ENCODE results near the gene ACSS3.
"Not testable (repeated sequence)": the region's sequence is repeated elsewhere in the genome, so short reads cannot be mapped to it uniquely, and the experiment has no call there.

ACSS3 gene, protein sequence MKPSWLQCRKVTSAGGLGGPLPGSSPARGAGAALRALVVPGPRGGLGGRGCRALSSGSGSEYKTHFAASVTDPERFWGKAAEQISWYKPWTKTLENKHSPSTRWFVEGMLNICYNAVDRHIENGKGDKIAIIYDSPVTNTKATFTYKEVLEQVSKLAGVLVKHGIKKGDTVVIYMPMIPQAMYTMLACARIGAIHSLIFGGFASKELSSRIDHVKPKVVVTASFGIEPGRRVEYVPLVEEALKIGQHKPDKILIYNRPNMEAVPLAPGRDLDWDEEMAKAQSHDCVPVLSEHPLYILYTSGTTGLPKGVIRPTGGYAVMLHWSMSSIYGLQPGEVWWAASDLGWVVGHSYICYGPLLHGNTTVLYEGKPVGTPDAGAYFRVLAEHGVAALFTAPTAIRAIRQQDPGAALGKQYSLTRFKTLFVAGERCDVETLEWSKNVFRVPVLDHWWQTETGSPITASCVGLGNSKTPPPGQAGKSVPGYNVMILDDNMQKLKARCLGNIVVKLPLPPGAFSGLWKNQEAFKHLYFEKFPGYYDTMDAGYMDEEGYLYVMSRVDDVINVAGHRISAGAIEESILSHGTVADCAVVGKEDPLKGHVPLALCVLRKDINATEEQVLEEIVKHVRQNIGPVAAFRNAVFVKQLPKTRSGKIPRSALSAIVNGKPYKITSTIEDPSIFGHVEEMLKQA

GRCh38 chr12:81077686-81078441 lies at the start of gene ACSS3:
Gene ACSS3, plus strand, starts transcription at chr12:81078079. Its CDS starts 42 bp downstream, at chr12:81078121.
- TF ChIP-seq, protein P1, sequence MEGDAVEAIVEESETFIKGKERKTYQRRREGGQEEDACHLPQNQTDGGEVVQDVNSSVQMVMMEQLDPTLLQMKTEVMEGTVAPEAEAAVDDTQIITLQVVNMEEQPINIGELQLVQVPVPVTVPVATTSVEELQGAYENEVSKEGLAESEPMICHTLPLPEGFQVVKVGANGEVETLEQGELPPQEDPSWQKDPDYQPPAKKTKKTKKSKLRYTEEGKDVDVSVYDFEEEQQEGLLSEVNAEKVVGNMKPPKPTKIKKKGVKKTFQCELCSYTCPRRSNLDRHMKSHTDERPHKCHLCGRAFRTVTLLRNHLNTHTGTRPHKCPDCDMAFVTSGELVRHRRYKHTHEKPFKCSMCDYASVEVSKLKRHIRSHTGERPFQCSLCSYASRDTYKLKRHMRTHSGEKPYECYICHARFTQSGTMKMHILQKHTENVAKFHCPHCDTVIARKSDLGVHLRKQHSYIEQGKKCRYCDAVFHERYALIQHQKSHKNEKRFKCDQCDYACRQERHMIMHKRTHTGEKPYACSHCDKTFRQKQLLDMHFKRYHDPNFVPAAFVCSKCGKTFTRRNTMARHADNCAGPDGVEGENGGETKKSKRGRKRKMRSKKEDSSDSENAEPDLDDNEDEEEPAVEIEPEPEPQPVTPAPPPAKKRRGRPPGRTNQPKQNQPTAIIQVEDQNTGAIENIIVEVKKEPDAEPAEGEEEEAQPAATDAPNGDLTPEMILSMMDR (IDR thresholded peaks at IDR 0.05; ENCODE audit: low read depth, low read length), result no peak
- H3K4me3 ChIP-seq (replicated peaks in 1 of 2; ENCODE audit: low read depth in 2 of 2, low read length in 2 of 2), result peak within 1 kb of the TSS; percentile 44 to 51
- peak; percentile 32 to 47 for DNase-seq (ENCODE audit: low read depth in 2 of 2)

DNA sequence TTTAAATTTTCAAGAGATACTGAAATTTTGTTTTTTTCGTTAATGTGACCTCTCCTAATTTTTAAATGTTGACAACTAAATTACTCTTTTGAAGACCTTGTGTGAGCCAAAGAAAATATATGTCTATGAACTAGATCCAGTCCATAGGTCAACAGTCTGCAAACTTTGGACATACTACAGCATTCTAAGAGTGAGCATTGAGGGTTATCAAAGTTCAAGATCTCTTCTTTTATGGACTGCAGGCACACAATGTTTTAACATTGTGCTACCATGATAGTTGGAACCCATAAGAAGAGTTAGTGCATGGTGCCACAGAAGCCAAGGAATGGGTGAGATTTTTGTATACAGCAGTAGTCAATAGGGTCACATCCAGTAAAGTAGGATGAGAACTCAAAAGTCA lies 43.0 kb upstream of the ACSS3 start:
- H3K4me3 ChIP-seq (replicated peaks in 1 of 2; ENCODE audit: low read depth in 2 of 2, low read length in 2 of 2), result no peak overlapping the region
- TF ChIP-seq, protein P1 (IDR thresholded peaks at IDR 0.05; ENCODE audit: low read depth, low read length), result no peak
- DNase-seq (ENCODE audit: low read depth in 2 of 2), result no peak

DNA sequence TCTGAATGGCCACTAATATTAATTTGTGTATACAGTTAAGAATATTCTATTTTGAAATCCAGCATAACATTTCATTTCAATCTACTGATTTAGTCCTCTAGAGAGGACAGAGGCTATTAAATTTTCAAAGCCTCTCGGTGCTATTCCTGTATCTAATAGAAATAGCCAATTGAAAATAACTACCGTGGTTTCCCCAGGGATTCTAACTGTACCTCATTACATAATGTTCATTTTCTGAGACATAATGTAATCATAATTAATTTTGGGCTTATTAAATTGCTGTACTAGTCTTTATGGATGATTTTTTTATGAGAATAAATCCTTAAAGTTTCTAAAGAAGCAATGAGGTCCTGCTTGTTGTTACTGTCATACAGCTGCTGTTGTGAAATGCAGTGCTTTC lies 38.6 kb upstream of the ACSS3 start:
- H3K4me3 ChIP-seq (replicated peaks in 1 of 2; ENCODE audit: low read depth in 2 of 2, low read length in 2 of 2), result no peak overlapping the region
- TF ChIP-seq, protein P1 (IDR thresholded peaks at IDR 0.05; ENCODE audit: low read depth, low read length), result no peak
- peak in 1 of 2 donors; percentile 5 for DNase-seq (ENCODE audit: low read depth in 2 of 2)

DNA sequence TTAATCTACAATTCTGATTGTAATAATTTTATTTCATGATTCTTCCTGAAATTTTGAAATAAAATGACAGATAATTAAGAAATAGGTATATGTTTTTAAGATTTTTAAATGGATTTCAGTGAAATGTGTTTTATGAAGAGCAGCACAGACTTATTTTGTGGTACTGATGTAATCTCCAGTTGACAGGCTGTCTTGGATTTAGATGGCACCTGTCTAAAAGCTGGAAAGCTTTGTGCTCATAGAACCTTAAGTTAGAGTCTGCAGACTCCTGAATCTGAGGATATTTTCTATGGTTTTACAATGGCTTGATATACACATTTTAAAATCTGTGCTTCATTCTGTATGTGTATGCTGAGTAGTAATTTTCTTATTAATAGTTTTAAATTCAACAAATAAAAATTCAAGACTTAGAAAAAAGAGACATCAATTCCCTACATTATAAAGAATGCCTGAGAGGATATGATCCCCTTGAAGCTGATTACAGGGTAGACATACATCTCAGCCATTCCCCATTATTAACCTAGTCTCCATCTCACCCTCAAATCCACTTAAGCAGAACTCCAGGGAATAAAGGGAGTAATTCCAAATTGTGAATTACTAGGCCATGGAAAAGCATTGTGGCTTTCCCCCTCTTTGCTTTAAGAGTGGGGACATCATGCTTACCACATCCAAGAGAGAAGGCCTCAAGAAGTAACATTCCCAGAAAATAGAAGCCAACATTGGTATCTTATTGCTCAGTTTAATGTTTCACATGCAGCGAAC lies 33.7 kb upstream of the ACSS3 start:
- H3K4me3 ChIP-seq (replicated peaks in 1 of 2; ENCODE audit: low read depth in 2 of 2, low read length in 2 of 2), result no peak overlapping the region
- DNase-seq (ENCODE audit: low read depth in 2 of 2), result no peak
- TF ChIP-seq, protein P1 (IDR thresholded peaks at IDR 0.05; ENCODE audit: low read depth, low read length), result no peak

DNA sequence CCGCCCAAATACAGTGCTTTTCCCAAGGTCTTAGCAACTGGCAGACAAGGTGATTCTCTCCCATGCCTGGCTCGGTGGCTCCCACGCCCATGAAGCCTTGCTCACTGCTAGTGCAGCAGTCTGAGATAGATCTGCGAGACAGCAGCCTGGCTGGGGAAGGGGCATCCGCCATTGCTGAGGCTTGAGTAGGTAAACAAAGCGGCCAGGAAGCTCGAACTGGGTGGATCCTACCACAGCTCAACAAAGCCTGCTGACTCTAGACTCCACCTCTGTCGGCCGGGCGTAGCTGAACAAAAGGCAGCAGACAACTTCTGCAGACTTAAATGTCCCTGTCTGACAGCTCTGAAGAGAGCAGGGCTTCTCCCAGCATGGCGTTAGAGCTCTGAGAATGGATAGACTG lies 12.9 kb upstream of the ACSS3 start:
- not testable (repeated sequence) for DNase-seq (ENCODE audit: low read depth in 2 of 2); H3K4me3 ChIP-seq (replicated peaks in 1 of 2; ENCODE audit: low read depth in 2 of 2, low read length in 2 of 2)

GRCh38 chr12:81070846-81071245 lies 7.0 kb upstream of the ACSS3 start:
- no peak overlapping the region for H3K4me3 ChIP-seq (replicated peaks in 1 of 2; ENCODE audit: low read depth in 2 of 2, low read length in 2 of 2)
- no peak for DNase-seq (ENCODE audit: low read depth in 2 of 2)
- TF ChIP-seq, protein P1 (IDR thresholded peaks at IDR 0.05; ENCODE audit: low read depth, low read length), result no peak
